Loucy (cell line): Measurements from ENCODE around the gene PEX16.

ENCODE experiments used
- EZH2phosphoT487 ChIP-seq: fragments of 200-600 bp; IDR thresholded peaks from 2 replicates; pipeline ENCODE4 v1.6.1; 2018; ENCODE audit warnings: antibody characterized with exemption, mild to moderate bottlenecking, moderate library complexity, borderline replicate concordance
- TF ChIP-seq, protein P1 (sequence below): fragments of 200-600 bp; sonication (generic); conservative IDR thresholded peaks from 2 replicates; pipeline ENCODE4 v1.5.1; 2014; ENCODE audit warnings: mild to moderate bottlenecking, antibody characterized with exemption, low read length

DNA sequence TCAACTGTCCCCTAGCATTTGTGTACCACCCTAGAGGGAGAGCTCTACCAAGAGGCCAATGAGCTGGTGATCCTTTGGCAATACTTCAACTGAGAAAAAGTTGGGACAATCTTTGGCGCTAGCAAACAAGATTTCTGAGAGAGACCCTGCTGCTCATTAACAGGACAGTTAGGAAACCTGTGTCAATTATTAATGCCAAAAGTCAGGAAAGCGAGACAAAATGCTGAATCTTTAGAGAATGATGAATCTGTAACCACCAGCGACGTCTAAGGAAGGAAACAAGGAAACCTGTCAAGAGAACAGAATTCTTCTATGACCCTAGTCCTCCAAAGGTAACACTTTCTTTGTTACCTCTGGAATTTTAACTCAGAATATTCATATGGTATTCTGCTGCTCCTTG is 24.7 kb upstream of the PEX16 start:
- TF ChIP-seq, protein P1, sequence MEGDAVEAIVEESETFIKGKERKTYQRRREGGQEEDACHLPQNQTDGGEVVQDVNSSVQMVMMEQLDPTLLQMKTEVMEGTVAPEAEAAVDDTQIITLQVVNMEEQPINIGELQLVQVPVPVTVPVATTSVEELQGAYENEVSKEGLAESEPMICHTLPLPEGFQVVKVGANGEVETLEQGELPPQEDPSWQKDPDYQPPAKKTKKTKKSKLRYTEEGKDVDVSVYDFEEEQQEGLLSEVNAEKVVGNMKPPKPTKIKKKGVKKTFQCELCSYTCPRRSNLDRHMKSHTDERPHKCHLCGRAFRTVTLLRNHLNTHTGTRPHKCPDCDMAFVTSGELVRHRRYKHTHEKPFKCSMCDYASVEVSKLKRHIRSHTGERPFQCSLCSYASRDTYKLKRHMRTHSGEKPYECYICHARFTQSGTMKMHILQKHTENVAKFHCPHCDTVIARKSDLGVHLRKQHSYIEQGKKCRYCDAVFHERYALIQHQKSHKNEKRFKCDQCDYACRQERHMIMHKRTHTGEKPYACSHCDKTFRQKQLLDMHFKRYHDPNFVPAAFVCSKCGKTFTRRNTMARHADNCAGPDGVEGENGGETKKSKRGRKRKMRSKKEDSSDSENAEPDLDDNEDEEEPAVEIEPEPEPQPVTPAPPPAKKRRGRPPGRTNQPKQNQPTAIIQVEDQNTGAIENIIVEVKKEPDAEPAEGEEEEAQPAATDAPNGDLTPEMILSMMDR = no peak
- TF ChIP-seq EZH2phosphoT487 = no peak
